ENCODE data around the gene AADAT.
A peak's percentile ranks its signal among the peaks of the same experiment; 100 is the strongest.
"Not testable (repeated sequence)": the region's sequence is repeated elsewhere in the genome, so short reads cannot be mapped to it uniquely, and the experiment has no call there.

Gene AADAT

GRCh38 chr4:170089668-170090351 lies at the start of gene AADAT:
TSS of gene AADAT (minus strand) at chr4:170089956. CDS start at chr4:170089690, 266 bp downstream.
- DNase-seq (ENCODE audit: low read depth) = peak; percentile 87

DNA sequence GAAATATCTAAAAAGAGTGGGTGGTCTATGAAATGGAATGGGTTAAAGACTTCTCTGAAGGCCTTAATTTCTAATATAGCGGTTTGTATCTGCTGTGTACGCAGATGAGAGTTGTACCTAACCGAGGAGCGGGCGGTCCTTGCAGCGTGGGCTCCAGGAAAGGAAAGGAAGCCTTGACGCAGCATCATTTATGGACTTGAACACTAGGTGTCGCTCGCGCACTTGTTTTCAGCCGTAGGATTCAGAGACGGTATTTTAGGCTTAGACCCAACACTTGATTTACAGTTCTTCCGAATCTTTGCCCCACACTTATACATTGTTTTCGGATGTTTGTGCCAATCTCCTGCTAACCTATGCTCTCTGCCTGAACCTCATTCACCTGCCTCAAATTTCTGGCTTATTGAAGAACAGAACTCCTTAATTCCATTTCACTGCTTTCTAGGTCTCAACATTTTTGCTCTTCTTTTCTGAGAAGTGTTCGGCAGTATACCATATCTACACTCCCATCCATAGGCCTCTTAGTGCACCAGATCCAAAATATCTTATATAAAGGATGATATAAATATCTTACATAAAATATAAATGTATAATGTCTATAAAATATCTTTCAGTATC lies 48.9 kb upstream of the AADAT start:
- DNase-seq (ENCODE audit: low read depth) = peak; percentile 77

DNA sequence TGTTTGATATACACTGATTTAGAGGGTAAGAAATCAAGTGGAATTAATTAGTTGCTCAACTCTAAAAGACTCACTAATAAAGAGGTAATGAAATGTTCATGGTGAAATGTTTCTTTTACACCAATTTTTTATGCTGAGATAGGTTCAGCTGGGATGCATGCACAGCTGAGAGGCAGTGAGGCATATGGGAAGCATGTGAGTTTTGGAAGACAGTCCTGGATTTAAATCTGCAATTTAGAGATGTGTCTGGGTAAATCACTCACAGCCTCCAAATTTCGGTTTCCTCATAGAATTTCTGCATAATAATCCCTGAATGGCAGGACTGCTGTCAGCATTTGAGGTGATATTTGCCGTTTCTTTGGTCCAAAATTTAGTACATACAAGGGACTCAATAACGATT lies 48.2 kb upstream of the AADAT start:
- no peak for DNase-seq (ENCODE audit: low read depth)

GRCh38 chr4:170137466-170137865 lies 47.7 kb upstream of the AADAT start:
- DNase-seq (ENCODE audit: low read depth) = no peak

- no peak for DNase-seq (ENCODE audit: low read depth)
Observed at GRCh38 chr4:170134821-170135220, 45.1 kb upstream of the AADAT start.

DNA sequence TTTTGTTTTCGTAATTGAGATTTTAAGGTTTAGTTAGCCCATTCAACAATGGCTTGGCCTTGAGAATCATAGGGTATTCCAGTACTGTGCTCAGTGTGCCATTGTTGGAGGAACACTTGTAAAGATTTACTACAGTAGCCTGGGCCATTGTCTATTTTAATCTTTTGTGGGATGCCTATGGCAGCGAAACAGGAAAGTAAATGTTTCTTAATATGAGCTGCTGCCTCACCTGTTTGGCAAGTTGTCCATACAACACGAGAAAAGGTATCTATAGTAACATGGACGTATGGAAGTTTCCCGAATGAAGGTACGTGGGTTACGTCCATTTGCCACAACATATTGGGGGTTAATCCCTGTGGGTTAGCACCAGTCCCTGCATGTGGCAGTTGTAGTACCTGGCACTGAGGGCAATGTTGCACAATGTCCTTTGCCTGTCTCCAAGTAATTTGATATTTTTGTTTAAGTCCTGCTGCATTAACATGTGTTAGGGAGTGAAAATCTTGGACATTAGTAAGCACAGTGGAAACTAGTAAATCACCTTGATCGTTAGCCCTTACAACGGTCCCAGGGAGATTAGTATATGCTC lies 38.6 kb upstream of the AADAT start:
- DNase-seq (ENCODE audit: low read depth) = no peak

GRCh38 chr4:170127758-170128157 lies 38.0 kb upstream of the AADAT start:
- no peak for DNase-seq (ENCODE audit: low read depth)

- no peak for DNase-seq (ENCODE audit: low read depth)
Observed at GRCh38 chr4:170124406-170124805, 34.6 kb upstream of the AADAT start.

GRCh38 chr4:170122252-170122651 lies 32.5 kb upstream of the AADAT start:
- DNase-seq (ENCODE audit: low read depth) = no peak

GRCh38 chr4:170114636-170115035 lies 24.9 kb upstream of the AADAT start:
- DNase-seq (ENCODE audit: low read depth) = no peak

DNA sequence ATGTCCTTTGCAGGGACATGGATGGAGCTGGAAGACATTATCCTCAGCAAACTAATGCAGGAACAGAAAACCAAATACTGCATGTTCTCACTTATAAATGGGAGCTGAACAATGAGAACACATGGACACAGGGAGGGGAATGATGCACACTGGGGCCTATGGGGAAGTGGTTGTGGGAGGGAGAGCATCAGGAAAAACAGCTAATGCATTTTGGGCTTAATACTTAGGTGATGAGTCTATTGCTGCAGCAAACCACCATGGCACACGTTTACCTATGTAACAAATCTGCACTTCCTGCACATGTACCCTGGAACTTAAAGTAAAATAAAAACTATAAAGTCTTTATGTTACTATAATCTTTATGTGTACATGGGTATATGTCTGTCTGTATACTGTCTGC lies 24.4 kb upstream of the AADAT start:
- not testable (repeated sequence) for DNase-seq (ENCODE audit: low read depth)

- DNase-seq (ENCODE audit: low read depth) = no peak
Observed at GRCh38 chr4:170111546-170111945, 21.8 kb upstream of the AADAT start.

GRCh38 chr4:170111085-170111484 lies 21.3 kb upstream of the AADAT start:
- no peak for DNase-seq (ENCODE audit: low read depth)

DNA sequence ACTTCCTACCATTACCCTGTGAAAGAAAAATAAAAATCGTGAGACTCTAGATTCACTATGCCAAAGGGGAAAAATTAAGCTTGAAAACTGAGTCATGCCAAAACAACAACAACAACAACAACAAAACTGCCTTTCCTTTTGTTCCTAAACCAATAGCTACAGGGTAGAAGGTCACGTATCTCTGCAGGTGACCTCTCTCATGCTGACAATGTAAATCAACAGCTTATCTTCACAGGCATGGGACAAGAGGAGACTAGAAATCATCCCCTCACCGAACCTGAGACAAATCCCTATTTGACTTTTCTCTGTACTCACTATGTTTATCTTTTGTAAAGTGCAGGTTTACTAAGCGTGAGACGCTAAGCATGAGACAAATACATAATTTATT lies 20.5 kb upstream of the AADAT start:
- DNase-seq (ENCODE audit: low read depth) = no peak

GRCh38 chr4:170109586-170110284 lies 20.0 kb upstream of the AADAT start:
- peak; percentile 35 for DNase-seq (ENCODE audit: low read depth)

GRCh38 chr4:170106900-170107299 lies 17.1 kb upstream of the AADAT start:
- DNase-seq (ENCODE audit: low read depth) = no peak

DNA sequence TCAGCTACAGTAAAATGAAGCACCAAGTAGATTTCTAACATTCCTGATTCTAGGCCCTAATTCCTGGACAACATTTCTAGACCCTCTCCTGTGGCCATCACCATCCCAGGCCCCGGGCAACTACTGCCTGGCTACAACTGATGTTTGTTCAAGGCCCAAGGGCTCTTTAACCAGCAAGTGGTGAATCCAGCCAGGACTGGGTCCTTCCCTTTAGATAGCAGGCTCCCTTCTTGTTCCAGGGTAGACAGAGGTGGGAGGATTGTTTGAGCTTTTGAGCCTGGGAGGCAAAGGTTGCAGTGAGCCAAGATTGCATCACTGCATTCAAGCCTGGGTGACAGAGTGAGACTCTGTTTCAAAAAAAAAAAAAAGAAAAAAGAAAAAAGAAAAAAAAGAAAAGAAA lies 12.7 kb upstream of the AADAT start:
- DNase-seq (ENCODE audit: low read depth) = no peak

- not testable (repeated sequence) for DNase-seq (ENCODE audit: low read depth)
Observed at GRCh38 chr4:170098171-170098570, 8.4 kb upstream of the AADAT start.

GRCh38 chr4:170097681-170098080 lies 7.9 kb upstream of the AADAT start:
- no peak for DNase-seq (ENCODE audit: low read depth)

DNA sequence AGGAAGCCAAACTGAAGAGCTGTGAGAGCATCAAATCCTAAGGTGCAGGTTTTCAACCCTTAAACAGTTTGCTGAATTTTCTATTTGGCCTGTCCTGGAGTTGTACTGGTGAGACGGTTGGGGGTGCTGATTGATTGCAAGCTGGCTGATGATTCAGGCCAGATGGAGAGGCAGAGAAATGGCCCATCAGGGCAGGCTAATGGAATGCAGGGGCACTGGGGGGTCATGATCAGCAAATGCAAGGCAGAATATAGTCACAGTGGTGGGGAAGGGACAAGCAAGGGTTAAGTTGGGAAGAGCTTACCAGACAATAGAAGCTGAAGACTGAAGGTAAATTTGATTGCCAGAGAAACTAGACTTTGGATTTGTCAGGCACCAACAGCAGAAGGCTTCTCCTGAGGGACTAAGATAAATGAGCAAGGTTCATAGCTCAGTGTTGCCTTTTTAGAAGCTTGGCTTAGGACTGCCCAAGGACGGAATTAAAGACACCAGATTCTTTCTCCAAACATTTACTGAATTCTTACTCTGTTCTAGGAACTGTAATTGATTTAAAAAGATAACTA lies 4.3 kb upstream of the AADAT start:
- DNase-seq (ENCODE audit: low read depth) = no peak

DNA sequence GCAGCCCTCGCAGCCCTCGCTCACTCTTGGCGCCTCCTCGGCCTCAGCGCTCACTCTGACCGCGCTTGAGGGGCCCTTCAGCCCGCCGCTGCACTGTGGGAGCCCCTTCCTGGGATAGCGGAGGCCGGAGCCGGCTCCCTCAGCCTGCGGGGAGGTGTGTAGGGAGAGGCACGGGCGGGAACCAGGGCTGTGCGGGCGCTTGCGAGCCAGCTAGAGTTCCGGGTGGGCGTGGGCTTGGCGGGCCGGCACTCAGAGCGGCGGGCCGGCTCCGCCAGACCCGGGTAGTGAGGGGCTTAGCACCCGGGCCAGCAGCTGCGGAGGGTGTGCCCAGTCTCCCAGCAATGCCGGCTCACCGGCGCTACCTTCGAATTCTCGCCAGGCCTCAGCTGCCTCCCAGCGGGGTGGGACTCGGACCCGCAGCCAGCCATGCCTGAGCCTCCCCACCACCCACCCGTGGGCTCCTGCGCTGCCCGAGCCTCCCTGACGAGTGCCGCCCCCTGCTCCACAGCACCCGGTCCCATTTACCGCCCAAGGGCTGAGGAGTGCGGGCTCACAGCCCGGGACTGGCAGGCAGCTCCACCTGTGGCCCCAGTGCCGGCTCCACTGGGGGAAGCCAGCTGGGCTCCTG lies 1.4 kb upstream of the AADAT start:
- DNase-seq (ENCODE audit: low read depth) = no peak

Measured in ELR (cell line).